GM19452 (cell line): ENCODE results near the gene PNPLA5.

Experiments used
- ATAC-seq: cut with Tn5 transposase; IDR thresholded peaks from one replicate; pipeline ENCODE4 v1.9.1; 2021; ENCODE audit not compliant: unreplicated experiment

The PNPLA5 gene

GRCh38 chr22:43840851-43841250 lies 51.0 kb downstream of the PNPLA5 start:
- ATAC-seq: no peak

- no peak for ATAC-seq
These were observed 51.4 kb downstream of the PNPLA5 start for GRCh38 chr22:43840431-43840830.

GRCh38 chr22:43839781-43840180 lies 52.0 kb downstream of the PNPLA5 start:
- no peak for ATAC-seq

GRCh38 chr22:43838571-43839307 lies 53.1 kb downstream of the PNPLA5 start:
- no peak for ATAC-seq

- ATAC-seq: no peak
These were observed 53.7 kb downstream of the PNPLA5 start for GRCh38 chr22:43838161-43838560.

GRCh38 chr22:43837666-43838065 lies 54.1 kb downstream of the PNPLA5 start:
- ATAC-seq: no peak

- ATAC-seq: no peak
These were observed 56.1 kb downstream of the PNPLA5 start for GRCh38 chr22:43835736-43836135.

GRCh38 chr22:43835166-43835565 lies 56.6 kb downstream of the PNPLA5 start:
- ATAC-seq: no peak

GRCh38 chr22:43833286-43834240 lies 58.2 kb downstream of the PNPLA5 start:
- no peak for ATAC-seq

- no peak for ATAC-seq
These were observed 59.2 kb downstream of the PNPLA5 start for GRCh38 chr22:43832393-43833265.

GRCh38 chr22:43831561-43832392 lies 60.0 kb downstream of the PNPLA5 start:
- no peak for ATAC-seq

GRCh38 chr22:43830931-43831560 lies 60.8 kb downstream of the PNPLA5 start:
- no peak for ATAC-seq

GRCh38 chr22:43829904-43830851 lies 61.6 kb downstream of the PNPLA5 start:
- ATAC-seq: no peak
